GM23338 (cell line): ENCODE measurements around the gene GRB14. TPM values are rescaled to one million over a fixed set of nuclear protein-coding genes. Genes with fewer than 3 reads are reported as not detected.

Experiments
- ATAC-seq: fragments of 200-7000 bp; cut with Tn5 transposase; 3 replicates; pipeline ENCODE4 v1.9.1; 2020
- DNase-seq: peaks from one replicate; pipeline ENCODE4 v3.0.0-alpha.2; 2015; ENCODE audit warnings: low spot score
- H2AFZ ChIP-seq: fragments of 200-600 bp; sonication (generic); 2 replicates; pipeline ENCODE4 v1.8.0; 2016; ENCODE audit warnings: antibody characterized with exemption, mild to moderate bottlenecking, moderate library complexity
- H3F3A ChIP-seq: fragments of 200-600 bp; sonication (generic); replicated peaks from 2 replicates; pipeline ENCODE4 v1.8.0; 2017; ENCODE audit warnings: antibody characterized with exemption, mixed run types, low read depth
- H3K27ac ChIP-seq: fragments of 200-600 bp; sonication (generic); 2 replicates; pipeline ENCODE4 v1.6.1; 2016; ENCODE audit warnings: low read depth
- H3K27me3 ChIP-seq: fragments of 200-600 bp; sonication (generic); 2 replicates; pipeline ENCODE4 v1.8.0; 2016; ENCODE audit warnings: mild to moderate bottlenecking, mixed run types, moderate library complexity; ENCODE audit not compliant: insufficient read depth
- H3K36me3 ChIP-seq: fragments of 200-600 bp; sonication (generic); 2 replicates; pipeline ENCODE4 v1.8.0; 2016; ENCODE audit warnings: mild to moderate bottlenecking; ENCODE audit not compliant: insufficient read depth
- H3K4me1 ChIP-seq: fragments of 200-600 bp; sonication (generic); 2 replicates; pipeline ENCODE4 v1.8.0; 2016; ENCODE audit warnings: mild to moderate bottlenecking, moderate library complexity; ENCODE audit not compliant: insufficient read depth
- H3K4me2 ChIP-seq: fragments of 200-600 bp; sonication (generic); 2 replicates; pipeline ENCODE4 v1.7.1; 2017; ENCODE audit warnings: mixed run types
- H3K4me3 ChIP-seq: fragments of 200-600 bp; sonication (generic); 2 replicates; pipeline ENCODE4 v1.6.1; 2016; ENCODE audit warnings: mixed run types
- H3K79me2 ChIP-seq: fragments of 200-600 bp; sonication (generic); replicated peaks from 2 replicates; pipeline ENCODE4 v1.8.0; 2017; ENCODE audit warnings: mild to moderate bottlenecking; ENCODE audit not compliant: insufficient read depth
- H3K9me2 ChIP-seq: fragments of 200-600 bp; sonication (generic); 2 replicates; pipeline ENCODE4 v1.8.0; 2017; ENCODE audit not compliant: insufficient read depth
- H4K20me1 ChIP-seq: fragments of 200-600 bp; sonication (generic); replicated peaks from 2 replicates; pipeline ENCODE4 v1.8.0; 2017; ENCODE audit warnings: mild to moderate bottlenecking; ENCODE audit not compliant: insufficient read depth
- H3K27ac Mint-ChIP-seq: 2 replicates; pipeline ENCODE4 v1.8.0; 2020; ENCODE audit warnings: inconsistent platforms, mild to moderate bottlenecking, moderate library complexity, mixed read lengths
- H3K27me3 Mint-ChIP-seq: 3 replicates; pipeline ENCODE4 v1.8.0; 2022; ENCODE audit warnings: low read depth, mild to moderate bottlenecking, moderate library complexity, mixed read lengths, inconsistent platforms; ENCODE audit not compliant: insufficient read depth, poor library complexity
- H3K36me3 Mint-ChIP-seq: 3 replicates; pipeline ENCODE4 v1.8.0; 2021; ENCODE audit warnings: low read depth, mild to moderate bottlenecking, inconsistent platforms, moderate library complexity, mixed read lengths
- H3K4me1 Mint-ChIP-seq: 3 replicates; pipeline ENCODE4 v1.8.0; 2020; ENCODE audit warnings: mild to moderate bottlenecking, inconsistent platforms, mixed read lengths
- H3K4me3 Mint-ChIP-seq: 3 replicates; pipeline ENCODE4 v1.8.0; 2021; ENCODE audit warnings: moderate library complexity, mild to moderate bottlenecking, inconsistent platforms, mixed read lengths
- H3K9me3 Mint-ChIP-seq: 3 replicates; pipeline ENCODE4 v1.8.0; 2020; ENCODE audit warnings: moderate library complexity, mild to moderate bottlenecking, inconsistent platforms, mixed read lengths
- CREB1 ChIP-seq: fragments of 250-450 bp; sonication (Bioruptor Pico); IDR thresholded peaks from 2 replicates; pipeline ENCODE4 v1.5.0; 2020; ENCODE audit warnings: low read depth, mild to moderate bottlenecking, moderate library complexity
- CTCF ChIP-seq, 2 experiments: fragments of 200-600 bp in 1 of 2; sonication (generic) in 1 of 2; conservative IDR thresholded peaks; 2 replicates each; pipeline versions ENCODE4 v1.5.1 to v1.6.1; 2016 to 2017; ENCODE audit warnings: antibody characterized with exemption in 2 of 2, low read depth in 2 of 2, mild to moderate bottlenecking in 2 of 2, moderate library complexity in 1 of 2
- ETS1 ChIP-seq: IDR thresholded peaks from 2 replicates; pipeline ENCODE4 v1.6.1; 2016; ENCODE audit warnings: antibody characterized with exemption
- EZH2phosphoT487 ChIP-seq: fragments of 200-600 bp; sonication (generic); IDR thresholded peaks from one replicate; pipeline ENCODE4 v1.8.1; 2018; ENCODE audit warnings: antibody characterized with exemption; ENCODE audit not compliant: unreplicated experiment
- JUNB ChIP-seq: IDR thresholded peaks from one replicate; pipeline ENCODE4 v1.6.1; 2016; ENCODE audit warnings: antibody characterized with exemption; ENCODE audit not compliant: unreplicated experiment
- POLR2AphosphoS5 ChIP-seq: IDR thresholded peaks from 2 replicates; pipeline ENCODE4 v1.6.1; 2016; ENCODE audit warnings: antibody characterized with exemption, low read depth
- REST ChIP-seq: IDR thresholded peaks from one replicate; pipeline ENCODE4 v1.6.1; 2018; ENCODE audit warnings: antibody characterized with exemption; ENCODE audit not compliant: unreplicated experiment
- STAT1 ChIP-seq: IDR thresholded peaks from one replicate; pipeline ENCODE4 v1.6.1; 2016; ENCODE audit warnings: antibody characterized with exemption; ENCODE audit not compliant: unreplicated experiment
- ZNF114 ChIP-seq: fragments of 250-450 bp; sonication (Bioruptor Pico); IDR thresholded peaks from 2 replicates; pipeline ENCODE4 v1.5.0; 2020; ENCODE audit warnings: mild to moderate bottlenecking, moderate library complexity
- ZNF331 ChIP-seq: fragments of 250-450 bp; sonication (Bioruptor Pico); IDR thresholded peaks from 2 replicates; pipeline ENCODE4 v1.5.0; 2020; ENCODE audit warnings: low read depth, mild to moderate bottlenecking, moderate library complexity
- polyA plus RNA-seq: library from polyadenylated mRNA; unstranded; fragments of >200 nt; fragmentation: Nextera tagmentation; extraction: Ambion mirVana; gene quantifications from 2 replicates; pipeline ENCODE4 v1.2.1, GENCODE V29; 2016
- total RNA-seq: library from RNA; depleted of rRNA; stranded (reverse); fragments of >200 nt; shearing (Covaris generic); gene quantifications from 2 replicates; pipeline ENCODE4 v1.2.3, GENCODE V29; 2014

Gene GRB14
- total and polyA plus RNA-seq, 2 experiments from 2014 or later, result 16.0 to 28.9 TPM

- no peak for TF ChIP-seq ETS1
- TF ChIP-seq ZNF114, result no peak
- no peak for TF ChIP-seq ZNF331
- no peak overlapping the region for H3K4me3 Mint-ChIP-seq
- Histone ChIP-seq H3K9me2 (no peaks in the 10 kb centered on the region), H4K20me1 (no peaks in the 10 kb centered on the region), H3K27me3 (no peaks in the 10 kb centered on the region), H3F3A (no peaks in the 10 kb centered on the region), H3K4me3 (no peak overlapping the region), H3K36me3 (no peaks in the 10 kb centered on the region), H3K79me2 (no peaks in the 10 kb centered on the region), H2AFZ (no peak overlapping the region), H3K4me1 (no peaks in the 10 kb centered on the region), H3K27ac (no peak overlapping the region), H3K4me2 (no peak overlapping the region)
- H3K9me3 Mint-ChIP-seq, result no peaks in the 10 kb centered on the region
- H3K36me3 Mint-ChIP-seq, result no peaks in the 10 kb centered on the region
- no peaks in the 10 kb centered on the region for H3K4me1 Mint-ChIP-seq
- ATAC-seq (no peak), DNase-seq (no peak)
- H3K27ac Mint-ChIP-seq, result no peak overlapping the region
- H3K27me3 Mint-ChIP-seq, result peaks cover 2% of the 10 kb centered on the region
These were observed 51.9 kb downstream of the GRB14 start for GRCh38 chr2:164569378-164569777.

GRCh38 chr2:164568317-164568716 lies 53.0 kb downstream of the GRB14 start:
- ATAC-seq, result no peak
- Histone ChIP-seq H3K4me1 (no peaks in the 10 kb centered on the region), H4K20me1 (no peaks in the 10 kb centered on the region), H3K79me2 (no peaks in the 10 kb centered on the region), H3K9me2 (no peaks in the 10 kb centered on the region), H2AFZ (no peak overlapping the region), H3K27ac (no peak overlapping the region), H3K4me2 (no peak overlapping the region), H3K4me3 (no peak overlapping the region), H3K36me3 (no peaks in the 10 kb centered on the region), H3K27me3 (no peaks in the 10 kb centered on the region), H3F3A (no peaks in the 10 kb centered on the region)
- H3K27ac Mint-ChIP-seq, result no peak overlapping the region
- peaks cover 2% of the 10 kb centered on the region for H3K27me3 Mint-ChIP-seq
- no peak for DNase-seq
- H3K4me3 Mint-ChIP-seq, result no peak overlapping the region
- no peaks in the 10 kb centered on the region for H3K36me3 Mint-ChIP-seq
- H3K4me1 Mint-ChIP-seq, result peaks cover under 1% of the 10 kb centered on the region; the same call in 1 of the 3 replicates
- no peaks in the 10 kb centered on the region for H3K9me3 Mint-ChIP-seq
- TF ChIP-seq STAT1, result no peak
- no peak for TF ChIP-seq ETS1
- no peak for TF ChIP-seq ZNF331
- no peak for TF ChIP-seq EZH2phosphoT487
- no peak for TF ChIP-seq REST
- no peak for TF ChIP-seq JUNB
- TF ChIP-seq CREB1, result no peak
- TF ChIP-seq CTCF (conservative IDR thresholded peaks at IDR 0.05; ENCODE audit: low read depth in 2 of 2), result no peak
- TF ChIP-seq ZNF114, result no peak
- TF ChIP-seq POLR2AphosphoS5, result no peak
